C4-2B (cell line): ENCODE results near the gene CCDC127.

ENCODE experiments used
- CTCF ChIP-seq: fragments of 450-650 bp; conservative IDR thresholded peaks from 2 replicates; pipeline ENCODE4 v1.5.1; 2017; ENCODE audit warnings: mild to moderate bottlenecking
- ZFX ChIP-seq: fragments of 450-650 bp; IDR thresholded peaks from 2 replicates; pipeline ENCODE4 v1.6.1; 2017

- TF ChIP-seq CTCF: no peak
- no peak for TF ChIP-seq ZFX
Observed at GRCh38 chr5:207599-207998, 10.4 kb downstream of the CCDC127 start.
